Heart left ventricle (tissue), 16 donors: ENCODE results near the gene TMEM198. TPM values are rescaled to one million over a fixed set of nuclear protein-coding genes. Genes with fewer than 3 reads are reported as not detected.

Experiments
- ATAC-seq, 4 donors: fragments of 200-7000 bp; cut with Tn5 transposase; one replicate each; pipeline ENCODE4 v1.9.1; 2020 to 2022; ENCODE audit warnings: moderate library complexity in 4 of 4, mild to moderate bottlenecking in 3 of 4, moderate number of reproducible peaks in 1 of 4
- DNase-seq, 5 donors: peaks; one replicate each; pipeline ENCODE4 v3.0.0-alpha.2; 2020
- H3K27ac ChIP-seq, 12 donors: fragments of 200-600 bp; sonication (generic) in 4 of 12; one replicate each; pipeline versions ENCODE4 v1.5.0 to v1.8.0; 2016 to 2022; ENCODE audit warnings: mild to moderate bottlenecking in 2 of 12
- H3K27me3 ChIP-seq, 9 donors: fragments of 200-600 bp; sonication (generic) in 2 of 9; one replicate each; pipeline versions ENCODE4 v1.5.1 to v1.8.0; 2016 to 2022; ENCODE audit warnings: mild to moderate bottlenecking in 3 of 9
- H3K36me3 ChIP-seq, 9 donors: fragments of 200-600 bp; sonication (generic) in 2 of 9; one replicate each; pipeline versions ENCODE4 v1.5.0 to v1.8.0; 2018 to 2022; ENCODE audit warnings: mild to moderate bottlenecking in 2 of 9
- H3K4me1 ChIP-seq, 12 donors: fragments of 200-600 bp; sonication (generic) in 4 of 12; one replicate each; pipeline versions ENCODE4 v1.5.0 to v1.8.0; 2016 to 2022; ENCODE audit warnings: mild to moderate bottlenecking in 3 of 12
- H3K4me3 ChIP-seq, 12 donors: fragments of 200-600 bp; sonication (generic) in 4 of 12; one replicate each; pipeline versions ENCODE4 v1.5.0 to v1.8.0; 2017 to 2022; ENCODE audit warnings: mild to moderate bottlenecking in 9 of 12, moderate library complexity in 4 of 12
- H3K9me3 ChIP-seq, 12 donors: fragments of 200-600 bp; sonication (generic) in 4 of 12; one replicate each; pipeline versions ENCODE4 v1.5.0 to v1.8.0; 2016 to 2022; ENCODE audit warnings: mild to moderate bottlenecking in 1 of 12
- CTCF ChIP-seq, 12 donors: fragments of 200-600 bp; sonication (generic) in 4 of 12; IDR thresholded peaks; one replicate each; pipeline versions ENCODE4 v1.5.0 to v1.8.0; 2018 to 2022; ENCODE audit warnings: antibody characterized with exemption in 12 of 12, mild to moderate bottlenecking in 5 of 12
- POLR2A ChIP-seq, 2 donors: fragments of 450-650 bp; IDR thresholded peaks; one replicate each; pipeline ENCODE4 v1.6.1; 2017; ENCODE audit warnings: antibody characterized with exemption in 2 of 2, mild to moderate bottlenecking in 2 of 2, moderate library complexity in 2 of 2
- WGBS, 4 donors: extraction: QIAGEN DNeasy Blood & Tissue Kit in 2 of 4; methylation state at CpG; one replicate each; pipeline versions ENCODE4 v1.1.5 to v1.1.7; 2013 to 2018; 5-methylcytosine and 5-hydroxymethylcytosine counted together
- intact Hi-C, 10 donors: fragments of 100-400 bp; cut with DNase I; formaldehyde crosslinking; loops; one replicate each; pipeline versions ENCODE4 v1.11.1 to v1.14.2; 2022
- long read RNA-seq, 3 donors: library from polyadenylated mRNA; unstranded; transcript quantifications; one replicate each; pipeline ENCODE4 v2.0.0, GENCODE V29; 2020 to 2021
- polyA plus RNA-seq, 2 donors: library from polyadenylated mRNA; stranded (reverse); fragments of 200-250 nt; gene quantifications; one replicate each; pipeline ENCODE4 v1.2.3, GENCODE V29; 2013
- total RNA-seq, 9 donors: library from RNA; depleted of rRNA in 2 of 9; stranded (reverse); fragments of >200 nt in 2 of 9; fragmentation: NEBNext Ultra II Directional in 3 of 9; extraction: Animal tissue kit (Norgen Biotek cat#: 25700) in 3 of 9; gene quantifications; one replicate each; pipeline versions ENCODE4 v1.1.0 to v1.2.4, GENCODE V29; 2016 to 2023
- donor health status: ischemic (EF 13 %, LVEDD 7.1; RV severe dilation, severe dysfunction).
- donor health status: healthy with polysubstance abuse.
- donor health status: DM: no; HTN: yes; CAD: no.
- donor health status: DM: no; HTN: no; CAD: no.
- donor health status: ischemic (EF 25% LVEDD 6.9; RV normal size, moderate dysfunction).
- donor health status: ischemic (EF 25% LVEDD 5.7; RV mildly dilated, moderate dysfunction).
- donor health status: healthy.
- donor health status: DM: yes; HTN: yes; CAD: no.
- donor health status: ischemic (EF 35%, LVEDD 5.7; RV mildly dilated, moderate dysfunction).
- donor health status: nonischemic (EF 11% LVEDD 7.7; RV severe dilation, severe dysfunction).
- donor health status: DM: yes; HTN: yes; CAD: no.
- donor health status: PGD.
- donor health status: ischemic (EF 29% LVEDD 5.4; RV normal size, mild dysfunction).
- donor health status: nonischemic (EF 23%, LVEDD 6.1; RV moderate dilation, normal function).

Gene TMEM198
- total RNA-seq (1 to 10 TPM in 8 of 9 donors, under 1 TPM in 1; 0.65 to 4.7 (median 2.3) TPM), polyA plus RNA-seq (10 to 100 TPM in 1 of 2 donors, 1 to 10 TPM in 1; 2.2 to 10.2 TPM)
- long read RNA-seq, donor 1, partial matches to known transcripts, result 0 of 5 reads
- long read RNA-seq, donor 1, other reads (novel, unspliced or antisense), result 2 of 5 reads
- long read RNA-seq, donor 2, transcript TMEM198-202 (5 exons, 2,218 nt), result major isoform, 10 of 28 reads
- long read RNA-seq, donor 2, partial matches to known transcripts, result 9 of 28 reads
- long read RNA-seq, donor 2, other reads (novel, unspliced or antisense), result 9 of 28 reads
- long read RNA-seq, donor 3, partial matches to known transcripts, result 0 of 9 reads
- long read RNA-seq, donor 3, other reads (novel, unspliced or antisense), result 5 of 9 reads

DNA sequence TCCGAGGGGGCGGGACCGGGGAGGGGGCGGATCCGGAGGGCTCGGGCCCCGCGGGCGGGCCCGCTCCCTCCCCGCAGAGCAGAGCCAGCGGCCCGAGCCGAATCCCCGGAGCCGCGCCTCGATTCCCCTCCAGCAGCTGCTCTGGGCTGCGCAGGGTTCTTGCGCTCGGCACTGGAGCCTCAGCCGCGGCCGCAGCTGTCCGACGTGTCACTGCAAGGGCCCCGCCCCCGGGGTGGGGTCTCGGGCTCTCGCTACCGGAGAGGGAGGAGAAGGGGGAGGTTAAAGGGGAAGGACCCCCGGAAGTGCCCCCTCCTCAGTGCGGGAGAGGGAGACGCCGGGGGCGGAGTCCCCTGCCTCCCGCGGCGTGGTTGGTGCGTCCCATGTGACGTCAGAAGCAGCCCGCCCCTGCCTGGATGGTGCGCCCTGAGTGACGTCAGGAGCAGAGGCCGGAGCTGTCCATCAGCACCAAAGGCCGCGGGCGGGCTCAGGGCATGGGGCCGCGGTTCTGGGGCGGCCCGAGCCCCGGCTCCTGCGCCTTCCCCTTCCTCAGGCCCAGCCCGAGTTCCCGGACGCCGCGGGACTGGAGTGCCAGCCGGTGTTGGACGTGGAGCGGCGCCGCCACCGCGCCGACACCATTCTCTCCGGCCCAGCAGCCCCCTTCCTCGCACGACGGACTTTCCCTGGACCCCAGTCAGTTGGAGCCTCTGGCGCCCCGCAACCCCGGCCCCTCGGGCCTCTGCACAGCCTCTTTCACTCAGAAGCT lies at the start of gene TMEM198, which contains the start of gene CHPF:
TMEM198 (plus strand) TSS at position 433 of the 763 bp plus-strand sequence. CDS start 700 bp downstream, outside the sequence.
CHPF (minus strand) TSS at position 214 of the 763 bp plus-strand sequence. CDS start 271 bp downstream, outside the sequence.
- H3K9me3 ChIP-seq, result no peaks in the 10 kb centered on the region
- TF ChIP-seq POLR2A (IDR thresholded peaks at IDR 0.05) (peak in 1 of 2 donors; percentile 75), CTCF (IDR thresholded peaks at IDR 0.05) (no peak)
- DNase-seq, result peak; percentile 97 to 99 (median 98)
- 0 to 1% (median 1%) methylated on average over 26 to 75 of the region's 75 CpGs for WGBS, 4 donors
- peaks cover 0 to 35% (median 25%) of the 10 kb centered on the region in 12 donors for H3K4me1 ChIP-seq
- H3K27ac ChIP-seq, result peak within 1 kb of the TSS; percentile 43 to 97 (median 88)
- peak within 1 kb of the TSS; percentile 46 to 92 (median 73) for H3K4me3 ChIP-seq
- H3K27me3 ChIP-seq, result peaks cover 0 to 21% (median 0%) of the 10 kb centered on the region in 9 donors
- peaks cover 0 to 29% (median 26%) of the 10 kb centered on the region in 9 donors for H3K36me3 ChIP-seq
- intact Hi-C loops, result loop anchor here (1.0 to 10.0 kb wide), 12 partner anchors 54 to 149 kb away; partner anchors contain the start of gene STK11IP (in 1 of the 10)
- peak; percentile 92 to 95 (median 93) for ATAC-seq

DNA sequence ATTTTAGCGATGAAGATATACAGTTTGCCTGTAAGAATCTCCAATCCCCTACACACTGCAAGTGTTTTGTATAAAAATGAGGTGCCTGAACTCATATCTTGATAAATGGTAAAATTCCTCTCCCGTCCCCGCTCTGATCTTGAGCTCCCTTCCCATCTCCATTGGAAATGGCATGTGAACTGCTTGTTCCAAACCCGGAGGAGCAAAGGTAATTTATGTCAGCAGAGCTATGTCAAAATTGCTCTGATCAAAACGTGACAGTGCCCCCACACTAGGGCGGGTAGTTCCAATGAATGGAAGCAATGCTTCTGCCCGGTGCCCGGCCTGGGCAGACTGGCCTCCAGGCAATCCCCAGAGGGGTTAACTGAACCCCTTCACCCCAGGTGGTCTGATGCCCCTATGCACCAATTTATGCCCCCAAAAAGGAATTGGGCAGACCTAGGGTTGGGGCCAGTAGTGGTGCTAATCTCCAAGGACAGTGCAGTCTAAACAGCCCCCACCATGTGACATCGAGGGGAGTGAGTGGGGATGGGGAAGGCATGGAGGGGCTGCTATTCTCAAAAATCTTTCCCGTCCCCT lies 48.8 kb upstream of the TMEM198 start:
- no peak for DNase-seq
- H3K27me3 ChIP-seq, result peaks cover 0 to 41% (median 0%) of the 10 kb centered on the region in 9 donors
- TF ChIP-seq POLR2A (IDR thresholded peaks at IDR 0.05), result no peak
- peak in 2 of 12 donors; percentile 52 to 68 for TF ChIP-seq CTCF (IDR thresholded peaks at IDR 0.05)
- no peak overlapping the region for H3K4me3 ChIP-seq
- 18 to 33% (median 25%) methylated on average over 10 of the region's 10 CpGs for WGBS, 4 donors
- peaks cover 0 to 69% (median 35%) of the 10 kb centered on the region in 12 donors for H3K4me1 ChIP-seq
- no peaks in the 10 kb centered on the region for H3K9me3 ChIP-seq
- H3K27ac ChIP-seq, result peak overlapping the region in 6 of 12 donors; percentile 23 to 100 (median 56)
- peaks cover 0 to 13% (median 0%) of the 10 kb centered on the region in 9 donors for H3K36me3 ChIP-seq
- no peak for ATAC-seq
- intact Hi-C loops, result loop anchor here in 4 of 10 donors (1.0 to 5.0 kb wide), 3 partner anchors 32 to 37 kb away; no protein-coding TSS in a partner anchor

GRCh38 chr2:219495531-219496122 lies 48.2 kb upstream of the TMEM198 start:
- TF ChIP-seq POLR2A (IDR thresholded peaks at IDR 0.05) (no peak), CTCF (IDR thresholded peaks at IDR 0.05) (peak in 10 of 12 donors; percentile 37 to 73 (median 61))
- Histone ChIP-seq H3K4me3 (no peak overlapping the region), H3K27ac (peak overlapping the region in 10 of 12 donors; percentile 9 to 100 (median 56)), H3K27me3 (peaks cover 0 to 41% (median 0%) of the 10 kb centered on the region in 9 donors), H3K9me3 (no peaks in the 10 kb centered on the region), H3K4me1 (peaks cover 0 to 66% (median 38%) of the 10 kb centered on the region in 12 donors), H3K36me3 (peaks cover 0 to 10% (median 0%) of the 10 kb centered on the region in 9 donors)
- intact Hi-C loops, result loop anchor here in 2 of 10 donors (1.0 to 5.0 kb wide), 2 partner anchors 35 to 37 kb away; no protein-coding TSS in a partner anchor
- DNase-seq, result peak in 4 of 5 donors; percentile 66 to 74 (median 70)
- peak; percentile 4 to 27 (median 16) for ATAC-seq
- WGBS, 4 donors, result 16 to 21% (median 20%) methylated on average over 11 to 14 of the region's 14 CpGs
